Liver (tissue), 9 donors: ENCODE measurements around the gene TSPAN32. TPM values are rescaled to one million over a fixed set of nuclear protein-coding genes. Genes with fewer than 3 reads are reported as not detected.

Source experiments
- DNase-seq: peaks from one replicate; pipeline ENCODE4 v3.0.0-alpha.2; 2017; ENCODE audit warnings: low spot score
- H3K27ac ChIP-seq, 2 donors: one replicate each; pipeline ENCODE4 v1.7.0; 2013; ENCODE audit warnings: inconsistent platforms in 2 of 2, low read length in 2 of 2, control low read depth in 1 of 2, low read depth in 1 of 2, mild to moderate bottlenecking in 1 of 2
- H3K27me3 ChIP-seq, 4 donors: one replicate each; pipeline versions ENCODE4 v1.6.1 to v1.7.0; 2013; ENCODE audit warnings: low read length in 3 of 4, inconsistent platforms in 1 of 4, mild to moderate bottlenecking in 1 of 4, moderate library complexity in 1 of 4; ENCODE audit not compliant: control insufficient read depth in 4 of 4, insufficient read depth in 4 of 4
- H3K36me3 ChIP-seq, 4 donors: one replicate each; pipeline versions ENCODE4 v1.6.1 to v1.7.0; 2013; ENCODE audit warnings: low read length in 3 of 4, mild to moderate bottlenecking in 3 of 4, low read depth in 1 of 4, moderate library complexity in 1 of 4; ENCODE audit not compliant: control insufficient read depth in 4 of 4, insufficient read depth in 3 of 4
- H3K4me1 ChIP-seq, 4 donors: one replicate each; pipeline versions ENCODE4 v1.6.1 to v1.7.0; 2013; ENCODE audit warnings: low read length in 3 of 4, mild to moderate bottlenecking in 3 of 4, moderate library complexity in 1 of 4; ENCODE audit not compliant: control insufficient read depth in 4 of 4, insufficient read depth in 4 of 4
- H3K4me3 ChIP-seq, 3 donors: one replicate each; pipeline versions ENCODE4 v1.6.1 to v1.7.0; 2013; ENCODE audit warnings: low read length in 3 of 3, control low read depth in 1 of 3, low read depth in 1 of 3, mild to moderate bottlenecking in 1 of 3
- H3K9ac ChIP-seq, 2 donors: one replicate each; pipeline ENCODE4 v1.7.0; 2013; ENCODE audit warnings: low read length in 2 of 2, mild to moderate bottlenecking in 2 of 2, moderate library complexity in 2 of 2, control low read depth in 1 of 2, low read depth in 1 of 2
- H3K9me3 ChIP-seq, 4 donors: one replicate each; pipeline versions ENCODE4 v1.6.1 to v1.7.0; 2013; ENCODE audit warnings: low read length in 3 of 4; ENCODE audit not compliant: control insufficient read depth in 4 of 4
- ATF3 ChIP-seq: IDR thresholded peaks from 2 replicates; pipeline ENCODE4 v1.6.1; 2016; ENCODE audit warnings: antibody characterized with exemption
- CTCF ChIP-seq: fragments of 150-350 bp; IDR thresholded peaks from 2 replicates; pipeline ENCODE4 v1.5.1; 2017; ENCODE audit warnings: improper control_type of control experiment, low read depth, low read length; ENCODE audit not compliant: missing input control
- FOXA1 ChIP-seq: IDR thresholded peaks from 2 replicates; pipeline ENCODE4 v1.6.1; 2016; ENCODE audit warnings: antibody characterized with exemption
- FOXA2 ChIP-seq: IDR thresholded peaks from 2 replicates; pipeline ENCODE4 v1.6.1; 2016; ENCODE audit warnings: antibody characterized with exemption
- HNF4A ChIP-seq, 2 donors: conservative IDR thresholded peaks; 2 replicates each; pipeline ENCODE4 v1.6.1; 2016; ENCODE audit warnings: antibody characterized with exemption in 2 of 2, mild to moderate bottlenecking in 2 of 2
- HNF4G ChIP-seq: IDR thresholded peaks from 2 replicates; pipeline ENCODE4 v1.6.1; 2016; ENCODE audit warnings: antibody characterized with exemption
- MAX ChIP-seq: IDR thresholded peaks from 2 replicates; pipeline ENCODE4 v1.6.1; 2016; ENCODE audit warnings: antibody characterized with exemption
- NR2F2 ChIP-seq: IDR thresholded peaks from 2 replicates; pipeline ENCODE4 v1.6.1; 2016; ENCODE audit warnings: antibody characterized with exemption
- RAD21 ChIP-seq, 2 donors: IDR thresholded peaks; 2 replicates each; pipeline ENCODE4 v1.6.1; 2016; ENCODE audit warnings: antibody characterized with exemption in 2 of 2, mild to moderate bottlenecking in 2 of 2
- REST ChIP-seq: IDR thresholded peaks from 2 replicates; pipeline ENCODE4 v1.6.1; 2016; ENCODE audit warnings: antibody characterized with exemption, mild to moderate bottlenecking
- RXRA ChIP-seq, 2 donors: IDR thresholded peaks; 2 replicates each; pipeline ENCODE4 v1.6.1; 2017 to 2018; ENCODE audit warnings: antibody characterized with exemption in 2 of 2, mild to moderate bottlenecking in 1 of 2
- SP1 ChIP-seq: IDR thresholded peaks from 2 replicates; pipeline ENCODE4 v1.6.1; 2018; ENCODE audit warnings: antibody characterized with exemption, mild to moderate bottlenecking
- TAF1 ChIP-seq: conservative IDR thresholded peaks from 2 replicates; pipeline ENCODE4 v1.6.1; 2016; ENCODE audit warnings: antibody characterized with exemption, mild to moderate bottlenecking
- YY1 ChIP-seq: IDR thresholded peaks from 2 replicates; pipeline ENCODE4 v1.6.1; 2016; ENCODE audit warnings: antibody characterized with exemption, mild to moderate bottlenecking
- ZBTB33 ChIP-seq: IDR thresholded peaks from 2 replicates; pipeline ENCODE4 v1.6.1; 2016; ENCODE audit warnings: antibody characterized with exemption
- WGBS: extraction: QIAGEN DNeasy Blood & Tissue Kit; methylation state at CpG from one replicate; pipeline ENCODE4 v1.1.7; 2013; 5-methylcytosine and 5-hydroxymethylcytosine counted together
- polyA plus RNA-seq, 2 donors: library from polyadenylated mRNA; stranded (reverse) in 1 of 2; unstranded in 1 of 2; fragments of 200-250 nt in 1 of 2; fragments of >200 nt in 1 of 2; fragmentation: Nextera tagmentation in 1 of 2; extraction: Ambion mirVana in 1 of 2; gene quantifications; one replicate each; pipeline versions ENCODE4 v1.2.1 to v1.2.3, GENCODE V29; 2013 to 2015
- total RNA-seq, 2 donors: library from RNA; depleted of rRNA; stranded (reverse); fragments of >200 nt; gene quantifications; one replicate each; pipeline ENCODE4 v1.2.3, GENCODE V29; 2014
- donor health status: healthy.
- donor health status: healthy.
- donor health status: healthy.
- donor health status: healthy.
- donor health status: healthy.

Gene TSPAN32
- total and polyA plus RNA-seq, 4 donors = 0.25 to 71.4 (median 0.45) TPM

- no peak for TF ChIP-seq ZBTB33
- no peak for TF ChIP-seq SP1
- TF ChIP-seq HNF4G = no peak
- no peak for TF ChIP-seq RAD21 (IDR thresholded peaks at IDR 0.05)
Measured at GRCh38 chr11:2329551-2329950, 27.7 kb downstream of the TSPAN32 start (continued).

DNA sequence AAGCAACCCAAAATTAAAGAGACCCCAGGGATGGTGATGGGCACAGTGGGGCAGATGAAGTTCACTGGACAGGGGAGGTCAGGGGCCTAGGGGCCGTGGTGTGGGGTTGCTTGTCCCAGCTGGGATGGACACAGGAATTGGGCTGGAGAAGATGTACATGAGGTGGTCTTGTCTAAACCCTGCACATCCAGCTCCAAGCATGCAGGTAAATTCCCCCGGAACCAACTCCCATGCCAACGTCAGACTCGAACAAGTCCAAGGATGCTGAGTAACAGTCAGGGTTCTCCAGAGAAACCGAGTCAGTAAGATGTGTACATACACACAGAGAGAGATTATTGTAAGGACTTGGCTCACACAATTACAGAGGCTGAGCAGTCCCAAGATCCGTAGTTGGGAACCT, 28.9 kb downstream of the TSPAN32 start:
- DNase-seq = no peak

DNA sequence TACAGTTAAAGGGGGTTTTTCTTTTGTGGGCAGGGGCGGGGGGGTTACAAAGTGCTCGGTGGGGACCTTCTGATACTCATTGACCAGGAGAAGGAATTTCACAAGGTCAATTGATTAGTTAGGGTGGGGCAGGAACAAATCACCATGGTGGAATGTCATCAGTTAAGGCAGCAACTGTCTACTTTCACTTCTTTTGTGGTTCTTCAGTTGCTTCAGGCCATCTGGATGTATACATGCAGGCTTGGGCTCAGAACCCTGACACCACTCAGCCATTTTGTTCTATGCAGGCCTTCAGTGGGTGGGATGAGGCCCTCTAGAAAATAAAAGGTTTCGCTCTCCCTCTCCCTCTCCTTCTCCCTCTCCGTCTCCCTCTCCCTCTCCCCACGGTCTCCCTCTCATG, 29.6 kb downstream of the TSPAN32 start:
- no peaks in the 10 kb centered on the region for H3K36me3 ChIP-seq
- H3K9ac ChIP-seq = no peak overlapping the region
- H3K4me1 ChIP-seq = peaks cover 0 to 2% (median under 1%) of the 10 kb centered on the region in 4 donors
- H3K27ac ChIP-seq = no peak overlapping the region
- WGBS = 92% methylated on average over 5 of the region's 5 CpGs
- no peak overlapping the region for H3K4me3 ChIP-seq
- H3K9me3 ChIP-seq = peaks cover 0 to 6% (median 0%) of the 10 kb centered on the region in 4 donors
- DNase-seq = no peak
- H3K27me3 ChIP-seq = no peaks in the 10 kb centered on the region
- no peak for TF ChIP-seq CTCF
- TF ChIP-seq RXRA (IDR thresholded peaks at IDR 0.05) = no peak
- TF ChIP-seq HNF4A (conservative IDR thresholded peaks at IDR 0.05) = no peak
- TF ChIP-seq FOXA1 = no peak
- no peak for TF ChIP-seq REST
- no peak for TF ChIP-seq HNF4G
- TF ChIP-seq MAX = no peak
- no peak for TF ChIP-seq ATF3
- TF ChIP-seq SP1 = no peak
- no peak for TF ChIP-seq ZBTB33
- no peak for TF ChIP-seq YY1

More for the DNA sequence above, 28.9 kb downstream of the TSPAN32 start:
- H3K4me3 ChIP-seq = no peak overlapping the region
- H3K27me3 ChIP-seq = no peaks in the 10 kb centered on the region
- no peaks in the 10 kb centered on the region for H3K36me3 ChIP-seq
- WGBS = 95% methylated on average over 6 of the region's 6 CpGs
- peaks cover 0 to 9% (median 4%) of the 10 kb centered on the region in 4 donors for H3K4me1 ChIP-seq
- no peak overlapping the region for H3K27ac ChIP-seq
- H3K9ac ChIP-seq = no peak overlapping the region
- H3K9me3 ChIP-seq = peaks cover 0 to 6% (median 0%) of the 10 kb centered on the region in 4 donors
- TF ChIP-seq ZBTB33 (no peak), FOXA2 (no peak), ATF3 (no peak), NR2F2 (no peak), RXRA (IDR thresholded peaks at IDR 0.05) (no peak), TAF1 (no peak)
